Loucy (cell line): Measurements from ENCODE around the gene FHDC1.

Experiments used
- CTCF ChIP-seq: fragments of 200-600 bp; sonication (generic); conservative IDR thresholded peaks from 2 replicates; pipeline ENCODE4 v1.5.1; 2014; ENCODE audit warnings: mild to moderate bottlenecking, antibody characterized with exemption, low read length
- EZH2phosphoT487 ChIP-seq: fragments of 200-600 bp; IDR thresholded peaks from 2 replicates; pipeline ENCODE4 v1.6.1; 2018; ENCODE audit warnings: antibody characterized with exemption, mild to moderate bottlenecking, moderate library complexity, borderline replicate concordance

DNA sequence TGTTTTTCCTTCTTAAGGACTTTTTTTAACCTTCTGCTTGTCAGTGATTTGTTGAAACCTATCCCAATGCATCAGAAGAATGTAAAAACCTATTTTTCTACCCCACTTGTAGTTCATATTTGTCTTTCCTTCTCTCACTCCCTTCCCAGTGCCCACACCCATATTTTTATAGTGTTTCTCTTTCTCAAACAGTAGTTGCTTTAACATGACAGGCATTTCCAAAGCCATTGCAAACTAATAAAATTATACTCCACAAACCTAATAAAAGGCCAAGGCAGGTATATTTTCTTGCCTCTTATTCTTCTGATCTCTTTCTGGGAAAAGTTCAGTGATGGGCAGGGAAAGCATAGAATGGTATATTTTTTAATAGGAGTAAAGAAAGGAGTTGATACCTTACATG is 35.7 kb upstream of the FHDC1 start:
- no peak for TF ChIP-seq CTCF
- no peak for TF ChIP-seq EZH2phosphoT487
